K562 (cell line): ENCODE results near the gene HDAC7. TPM values are rescaled to one million over a fixed set of nuclear protein-coding genes. Genes with fewer than 3 reads are reported as not detected.

Source experiments
- ATAC-seq: fragments of 200-7000 bp; cut with Tn5 transposase; 3 replicates; pipeline ENCODE4 v1.9.1; 2020; ENCODE audit warnings: moderate library complexity
- BruUV-seq: library from RNA; stranded (reverse); fragments of 400-500 nt; replicated peaks from 2 replicates; lab custom pipeline; 2021; lab: Mats Ljungman, UMichigan
- CTCF ChIA-PET: fragments of 300-600 bp; formaldehyde crosslinking; extraction: SDS; loops from one replicate; lab custom pipeline; 2021; ENCODE audit warnings: low intra/inter-chr PET ratio; lab: Yijun Ruan, JAX
- POLR2A ChIA-PET: fragments of 300-600, 350-650 bp; sonication (Branson Sonifier 250); formaldehyde crosslinking; extraction: SDS; loops from one replicate; lab custom pipeline; 2021; ENCODE audit warnings: antibody characterized with exemption, inconsistent platforms; lab: Yijun Ruan, JAX
- DNase-seq, 4 experiments: peaks; one replicate each; pipeline versions ENCODE4 v3.0.0 to v3.0.0-alpha.2; 2011 to 2018; ENCODE audit warnings: low spot score in 3 of 4, mixed read lengths in 3 of 4; ENCODE audit errors: extremely low read depth in 1 of 4
- FAIRE-seq: peaks from 2 replicates; lab custom pipeline; 2011; peaks lifted over from hg19 to GRCh38; lab: Jason Lieb, UNC
- H2AFZ ChIP-seq: 2 replicates; pipeline ENCODE4 v1.6.0; 2011; ENCODE audit warnings: low read depth, low read length, control low read depth, inconsistent platforms
- H3K27ac ChIP-seq: fragments of 200-600 bp; 3 replicates; pipeline ENCODE4 v1.8.0; 2011; ENCODE audit warnings: low read depth, mild to moderate bottlenecking, control low read depth, inconsistent platforms, low read length, moderate library complexity, mixed read lengths; ENCODE audit errors: extremely low read depth
- H3K27me3 ChIP-seq, 2 experiments: fragments of 300-600 bp in 1 of 2; 2 replicates in 1 of 2; 3 replicates in 1 of 2; pipeline versions ENCODE4 v1.6.0 to v1.8.0; 2011; ENCODE audit warnings: inconsistent platforms in 2 of 2, low read length in 2 of 2, mild to moderate bottlenecking in 1 of 2, mixed read lengths in 1 of 2, moderate library complexity in 1 of 2; ENCODE audit not compliant: control insufficient read depth in 2 of 2, insufficient read depth in 2 of 2
- H3K36me3 ChIP-seq: fragments of 300-600 bp; 3 replicates; pipeline ENCODE4 v1.8.0; 2011; ENCODE audit warnings: mild to moderate bottlenecking, low read length, inconsistent platforms; ENCODE audit not compliant: control insufficient read depth, insufficient read depth
- H3K4me1 ChIP-seq, 2 experiments: fragments of 200-600 bp in 1 of 2; replicated peaks in 1 of 2; 2 replicates in 1 of 2; 3 replicates in 1 of 2; pipeline versions ENCODE4 v1.5.1 to v1.8.0; 2011; ENCODE audit warnings: inconsistent platforms in 2 of 2, low read length in 2 of 2, mild to moderate bottlenecking in 1 of 2, mixed read lengths in 1 of 2, moderate library complexity in 1 of 2; ENCODE audit not compliant: control insufficient read depth in 2 of 2, insufficient read depth in 2 of 2
- H3K4me2 ChIP-seq: 2 replicates; pipeline ENCODE4 v1.6.1; 2011; ENCODE audit warnings: low read length, control low read depth, inconsistent platforms, mixed read lengths; ENCODE audit not compliant: insufficient read depth
- H3K4me3 ChIP-seq: fragments of 200-600 bp; sonication (generic), shearing (Covaris generic); 2 replicates; pipeline ENCODE4 v1.5.1; 2016; ENCODE audit warnings: control low read depth, inconsistent platforms
- H3K79me2 ChIP-seq: fragments of 200-600 bp; 3 replicates; pipeline ENCODE4 v1.8.0; 2011; ENCODE audit warnings: low read length, inconsistent platforms; ENCODE audit not compliant: control insufficient read depth, insufficient read depth
- H3K9ac ChIP-seq, 2 experiments: 2 replicates each; pipeline versions ENCODE4 v1.6.0 to v1.6.1; 2011; ENCODE audit warnings: low read depth in 2 of 2, low read length in 2 of 2, control low read depth in 1 of 2, inconsistent platforms in 1 of 2, mild to moderate bottlenecking in 1 of 2, mixed read lengths in 1 of 2; ENCODE audit not compliant: insufficient read depth in 1 of 2
- H3K9me1 ChIP-seq: one replicate; pipeline ENCODE4 v1.6.0; 2011; ENCODE audit warnings: inconsistent platforms, mild to moderate bottlenecking, low read length, moderate library complexity; ENCODE audit not compliant: control insufficient read depth, insufficient read depth
- H3K9me3 ChIP-seq: replicated peaks from 2 replicates; pipeline ENCODE4 v1.5.1; 2011; ENCODE audit warnings: low read depth, low read length, inconsistent platforms; ENCODE audit not compliant: control insufficient read depth, insufficient read depth
- H4K20me1 ChIP-seq: replicated peaks from 2 replicates; pipeline ENCODE4 v1.6.1; 2011; ENCODE audit warnings: low read length, inconsistent platforms, mixed read lengths; ENCODE audit not compliant: control insufficient read depth, insufficient read depth
- BMI1 ChIP-seq: fragments of 150-350 bp; IDR thresholded peaks from 2 replicates; pipeline ENCODE4 v1.6.1; 2014; ENCODE audit warnings: low read length
- RBFOX2 ChIP-seq: fragments of 200-400 bp; formaldehyde crosslinking; IDR thresholded peaks from 2 replicates; pipeline ENCODE4 v1.6.1; 2017; ENCODE audit warnings: low read depth, mild to moderate bottlenecking, low read length, moderate library complexity
- ZNF311 ChIP-seq: fragments of 250-450 bp; sonication (Bioruptor Pico); IDR thresholded peaks from 2 replicates; pipeline ENCODE4 v1.4.0; 2020; ENCODE audit warnings: mild to moderate bottlenecking, moderate library complexity
- WGBS: fragments of 100-300 bp; shearing (Covaris generic); methylation state at CpG from one replicate; pipeline ENCODE4 v1.1.6; 2016; ENCODE audit warnings: low coverage, mixed read lengths; ENCODE audit not compliant: insufficient coverage; ENCODE audit errors: missing lambda C conversion rate; 5-methylcytosine and 5-hydroxymethylcytosine counted together
- in situ Hi-C: fragments of 300-500 bp; cut with MboI; formaldehyde crosslinking; loops from 4 replicates; pipeline ENCODE4 v1.15.0; 2018; ENCODE audit warnings: inconsistent platforms, mixed read lengths
- intact Hi-C: fragments of 100-400 bp; cut with micrococcal nuclease; formaldehyde crosslinking; loops from 2 replicates; pipeline ENCODE4 v1.14.2; 2022
- polyA plus RNA-seq, 8 experiments: library from polyadenylated mRNA; depleted of rRNA in 4 of 8; stranded (reverse) in 5 of 8; unstranded in 3 of 8; fragments of >200 nt; fragmentation: Nextera tagmentation in 2 of 8; fragmentation: Illumina TruSeq in 1 of 8; extraction: Ambion mirVana in 2 of 8; extraction: Trizol in 1 of 8; gene quantifications; 2 replicates each; pipeline versions ENCODE4 v1.2.1 to v1.2.3, GENCODE V29; 2011 to 2014; ENCODE audit warnings: inconsistent platforms in 1 of 8, missing spikeins in 1 of 8
- total RNA-seq, 7 experiments: library from RNA; depleted of rRNA in 6 of 7; stranded (reverse); fragments of >200 nt in 6 of 7; fragmentation: Illumina TruSeq in 2 of 7; extraction: Trizol in 2 of 7; gene quantifications; 2 replicates each; pipeline versions ENCODE4 v1.2.1 to v1.2.3, GENCODE V29; 2011 to 2021; ENCODE audit warnings: low replicate concordance in 1 of 7
- TF ChIP-seq, protein P1 (sequence below): sonication (generic); formaldehyde crosslinking; IDR thresholded peaks from 2 replicates; pipeline ENCODE4 v1.8.0; 2022; ENCODE audit warnings: mild to moderate bottlenecking, low read depth, missing genetic modification reagents
- TF ChIP-seq, protein P2 (sequence below): fragments of 250-450 bp; sonication (Bioruptor Pico); IDR thresholded peaks from 2 replicates; pipeline ENCODE4 v1.8.0; 2021; ENCODE audit warnings: moderate library complexity, mild to moderate bottlenecking, inconsistent platforms

The HDAC7 gene
- total and polyA plus RNA-seq, 9 of the 15 experiments (the other 6 are each of a cell fraction or from before 2014, with no cell fraction given): 2.5 to 129 (median 31.1) TPM

DNA sequence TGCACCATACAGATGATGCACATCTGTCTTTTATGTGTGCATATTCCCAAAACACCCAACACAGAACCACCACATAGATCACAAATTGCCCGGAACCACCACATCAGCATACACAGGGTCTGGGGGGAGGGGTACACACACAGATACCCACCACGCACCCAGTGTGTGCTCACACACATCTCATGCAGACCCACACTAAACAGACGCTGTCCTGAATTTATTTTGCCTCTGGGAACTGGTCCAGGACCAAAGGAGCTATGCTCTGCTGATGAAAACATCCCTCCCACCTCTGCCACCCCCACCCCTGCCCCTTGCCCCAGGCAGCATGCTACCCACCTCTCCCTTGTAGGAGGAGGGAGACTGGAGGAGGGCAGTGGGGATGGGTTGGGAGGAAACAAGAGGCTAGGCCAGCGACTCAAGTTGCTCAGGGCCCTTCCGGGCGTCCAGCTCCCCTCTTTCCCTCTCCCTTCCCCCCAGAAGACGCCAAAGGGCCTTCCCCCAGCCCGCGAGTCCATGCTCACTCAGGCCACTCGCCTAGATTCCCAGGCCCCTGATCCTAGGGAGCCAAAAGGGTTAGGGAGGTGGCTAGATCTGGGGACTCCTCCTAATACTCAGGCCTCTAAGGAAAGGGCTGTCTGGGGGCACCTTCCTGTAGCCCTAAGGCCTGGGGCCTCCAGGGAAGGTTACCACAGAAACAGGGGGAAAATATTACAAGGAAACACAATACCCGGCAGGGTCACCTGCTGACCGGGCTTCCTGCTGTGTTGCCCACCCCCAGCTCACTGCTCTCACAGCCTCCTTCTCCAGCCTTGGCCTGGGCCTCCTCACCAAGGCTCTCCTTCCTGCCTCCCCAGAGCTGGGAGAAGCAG is 3.1 kb downstream of the HDAC7 start:
- H3K27ac ChIP-seq: peak overlapping the region; percentile 63
- POLR2A ChIA-PET: interaction anchor here (0.5 to 2.0 kb wide), 7 partner anchors 8 to 153 kb away, joined by 3 to 18 read pairs (median 5); no protein-coding TSS in a partner anchor
- no peaks in the 10 kb centered on the region for H3K9me1 ChIP-seq
- FAIRE-seq (no peak), DNase-seq (no peak), ATAC-seq (no peak)
- peak overlapping the region; percentile 83 for H3K4me2 ChIP-seq
- peak overlapping the region; percentile 68 for H3K4me3 ChIP-seq
- H3K9me3 ChIP-seq: no peaks in the 10 kb centered on the region
- in situ Hi-C loops (no loop called here), intact Hi-C loops (loop anchor here (1.0 kb wide), 1 partner anchor 33 kb away; no protein-coding TSS in a partner anchor)
- H2AFZ ChIP-seq: no peak overlapping the region
- WGBS: 34% methylated on average over 8 of the region's 12 CpGs
- peak overlapping the region; percentile 48 to 91; a peak in 3 of 4 replicates for H3K9ac ChIP-seq
- H3K4me1 ChIP-seq: peaks cover 63 to 79% of the 10 kb centered on the region in 2 experiments
- peaks cover 89% of the 10 kb centered on the region for H3K79me2 ChIP-seq
- TF ChIP-seq ZNF311: no peak
- peak; percentile 33; the same call in 1 of the 2 replicates for TF ChIP-seq RBFOX2
- TF ChIP-seq, protein P1, sequence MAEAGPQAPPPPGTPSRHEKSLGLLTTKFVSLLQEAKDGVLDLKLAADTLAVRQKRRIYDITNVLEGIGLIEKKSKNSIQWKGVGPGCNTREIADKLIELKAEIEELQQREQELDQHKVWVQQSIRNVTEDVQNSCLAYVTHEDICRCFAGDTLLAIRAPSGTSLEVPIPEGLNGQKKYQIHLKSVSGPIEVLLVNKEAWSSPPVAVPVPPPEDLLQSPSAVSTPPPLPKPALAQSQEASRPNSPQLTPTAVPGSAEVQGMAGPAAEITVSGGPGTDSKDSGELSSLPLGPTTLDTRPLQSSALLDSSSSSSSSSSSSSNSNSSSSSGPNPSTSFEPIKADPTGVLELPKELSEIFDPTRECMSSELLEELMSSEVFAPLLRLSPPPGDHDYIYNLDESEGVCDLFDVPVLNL (CRISPR knock-in tag): no peak
- TF ChIP-seq, protein P2, sequence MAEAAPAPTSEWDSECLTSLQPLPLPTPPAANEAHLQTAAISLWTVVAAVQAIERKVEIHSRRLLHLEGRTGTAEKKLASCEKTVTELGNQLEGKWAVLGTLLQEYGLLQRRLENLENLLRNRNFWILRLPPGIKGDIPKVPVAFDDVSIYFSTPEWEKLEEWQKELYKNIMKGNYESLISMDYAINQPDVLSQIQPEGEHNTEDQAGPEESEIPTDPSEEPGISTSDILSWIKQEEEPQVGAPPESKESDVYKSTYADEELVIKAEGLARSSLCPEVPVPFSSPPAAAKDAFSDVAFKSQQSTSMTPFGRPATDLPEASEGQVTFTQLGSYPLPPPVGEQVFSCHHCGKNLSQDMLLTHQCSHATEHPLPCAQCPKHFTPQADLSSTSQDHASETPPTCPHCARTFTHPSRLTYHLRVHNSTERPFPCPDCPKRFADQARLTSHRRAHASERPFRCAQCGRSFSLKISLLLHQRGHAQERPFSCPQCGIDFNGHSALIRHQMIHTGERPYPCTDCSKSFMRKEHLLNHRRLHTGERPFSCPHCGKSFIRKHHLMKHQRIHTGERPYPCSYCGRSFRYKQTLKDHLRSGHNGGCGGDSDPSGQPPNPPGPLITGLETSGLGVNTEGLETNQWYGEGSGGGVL (CRISPR knock-in tag): no peak
- no peak for TF ChIP-seq BMI1
- TF ChIP-seq, all 486 proteins: peak for 1
- Histone ChIP-seq H3K36me3 (peaks cover 47% of the 10 kb centered on the region), H3K27me3 (no peaks in the 10 kb centered on the region), H4K20me1 (no peaks in the 10 kb centered on the region)
- BruUV-seq: no TSS peak
- CTCF ChIA-PET: no interaction called here
